NCI-H1048 (cell line): ENCODE data around the gene NWD2.
"Not testable (repeated sequence)": the region's sequence is repeated elsewhere in the genome, so short reads cannot be mapped to it uniquely, and the experiment has no call there.

Experiments
- DNase-seq: peaks from one replicate; lab custom pipeline; 2025; lab: John Stamatoyannopoulos, UW

NWD2 gene

GRCh38 chr4:37495353-37495752 is 250.8 kb downstream of the NWD2 start:
- DNase-seq, result not testable (repeated sequence)
